Stimulated activated CD4-positive, alpha-beta T cell treated with anti-CD3 and anti-CD28 coated beads, TNF-alpha, amount 100 ng/mL, for 1 hour (primary cell): ENCODE measurements around the gene CCDC192.

Source experiments
- DNase-seq, 3 donors: peaks; one replicate each; pipeline ENCODE4 v3.0.0-alpha.2; 2020; ENCODE audit warnings: low read depth in 3 of 3, low spot score in 1 of 3

Gene CCDC192

DNA sequence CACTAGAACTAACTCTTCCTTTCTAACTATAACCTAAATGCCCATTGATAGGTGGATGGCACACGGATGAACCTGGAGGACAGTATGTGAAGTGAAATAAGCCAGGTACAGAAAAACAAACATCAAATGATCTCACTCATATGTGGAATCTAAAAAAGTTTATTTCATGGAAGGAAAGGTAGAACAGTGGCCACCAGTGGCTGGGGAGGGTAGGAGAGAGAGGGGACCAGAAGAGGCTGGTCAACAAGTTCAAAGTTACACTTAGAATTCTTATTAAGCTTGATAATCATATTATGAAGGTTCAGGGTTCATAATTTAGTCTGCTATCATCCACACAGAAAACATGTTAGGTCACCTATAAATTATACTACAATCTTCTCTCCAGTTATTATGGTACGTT lies 272.8 kb downstream of the CCDC192 start:
- DNase-seq, result no peak

DNA sequence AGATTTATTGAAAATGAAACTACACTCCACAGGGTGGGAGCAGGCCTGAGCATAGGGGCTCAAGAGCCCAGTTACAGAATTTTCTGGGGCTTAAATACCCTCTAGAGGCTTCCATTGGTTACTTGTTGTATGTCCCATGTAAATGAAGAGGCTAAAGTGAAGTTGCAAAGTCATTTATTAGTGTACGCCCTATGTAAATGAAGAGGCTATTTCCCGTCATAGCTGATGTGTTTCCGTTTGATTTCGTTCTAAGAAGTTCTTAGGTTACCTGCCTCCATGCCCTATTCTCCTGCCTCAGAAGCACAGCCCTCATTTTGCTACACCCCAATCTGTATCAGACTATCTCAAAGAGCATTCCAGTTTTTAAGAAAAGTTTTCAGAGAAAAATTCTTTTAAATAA lies 273.3 kb downstream of the CCDC192 start:
- DNase-seq, result no peak

GRCh38 chr5:127976991-127977717 lies 274.0 kb downstream of the CCDC192 start:
- DNase-seq, result no peak

- no peak for DNase-seq
These were observed 275.6 kb downstream of the CCDC192 start for GRCh38 chr5:127978738-127979300.

DNA sequence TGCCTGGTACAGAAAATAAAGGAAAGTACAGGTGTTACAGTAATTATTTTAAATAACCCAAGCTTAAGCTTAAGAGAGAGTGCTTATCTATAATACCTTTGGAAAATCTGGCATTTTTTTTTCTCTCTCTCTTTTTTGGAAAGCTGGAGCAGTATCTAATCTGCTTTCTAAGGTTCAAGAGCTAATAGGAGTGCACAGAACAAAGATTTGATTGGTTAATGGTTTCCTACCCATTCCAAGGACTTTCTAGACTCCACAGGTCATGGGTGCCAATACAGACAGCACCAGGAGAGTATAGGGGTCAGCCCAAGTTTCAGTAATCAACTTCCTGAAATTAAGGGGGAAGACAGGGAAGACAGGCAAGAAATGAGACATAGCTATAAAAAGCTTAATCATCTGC lies 276.3 kb downstream of the CCDC192 start:
- no peak for DNase-seq

GRCh38 chr5:127980843-127981242 lies 277.7 kb downstream of the CCDC192 start:
- no peak for DNase-seq

- DNase-seq, result no peak
These were observed 278.3 kb downstream of the CCDC192 start for GRCh38 chr5:127981498-127981897.

DNA sequence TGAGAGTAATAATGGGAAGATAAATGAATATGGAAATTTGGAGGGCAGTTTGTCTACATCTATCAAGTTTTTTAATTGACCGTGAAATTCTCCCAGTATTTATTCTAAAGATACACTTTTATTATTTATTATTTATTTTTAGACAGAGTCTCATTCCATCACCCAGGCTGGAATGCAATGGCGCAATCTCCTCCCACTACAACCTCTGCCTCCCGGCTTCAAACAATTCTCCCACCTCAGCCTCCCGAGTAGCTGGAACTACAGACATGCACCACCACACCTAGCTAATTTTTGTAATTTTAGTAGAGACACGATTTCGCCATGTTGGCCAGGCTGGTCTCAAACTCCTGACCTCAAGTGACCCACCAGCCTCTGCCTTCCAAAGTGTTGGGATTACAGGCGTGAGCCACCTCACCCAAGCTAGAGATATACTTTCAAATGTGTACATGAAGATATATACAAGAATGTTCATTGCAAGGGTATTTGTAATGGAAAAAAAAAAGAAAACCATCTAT lies 282.7 kb downstream of the CCDC192 start:
- DNase-seq, result no peak

DNA sequence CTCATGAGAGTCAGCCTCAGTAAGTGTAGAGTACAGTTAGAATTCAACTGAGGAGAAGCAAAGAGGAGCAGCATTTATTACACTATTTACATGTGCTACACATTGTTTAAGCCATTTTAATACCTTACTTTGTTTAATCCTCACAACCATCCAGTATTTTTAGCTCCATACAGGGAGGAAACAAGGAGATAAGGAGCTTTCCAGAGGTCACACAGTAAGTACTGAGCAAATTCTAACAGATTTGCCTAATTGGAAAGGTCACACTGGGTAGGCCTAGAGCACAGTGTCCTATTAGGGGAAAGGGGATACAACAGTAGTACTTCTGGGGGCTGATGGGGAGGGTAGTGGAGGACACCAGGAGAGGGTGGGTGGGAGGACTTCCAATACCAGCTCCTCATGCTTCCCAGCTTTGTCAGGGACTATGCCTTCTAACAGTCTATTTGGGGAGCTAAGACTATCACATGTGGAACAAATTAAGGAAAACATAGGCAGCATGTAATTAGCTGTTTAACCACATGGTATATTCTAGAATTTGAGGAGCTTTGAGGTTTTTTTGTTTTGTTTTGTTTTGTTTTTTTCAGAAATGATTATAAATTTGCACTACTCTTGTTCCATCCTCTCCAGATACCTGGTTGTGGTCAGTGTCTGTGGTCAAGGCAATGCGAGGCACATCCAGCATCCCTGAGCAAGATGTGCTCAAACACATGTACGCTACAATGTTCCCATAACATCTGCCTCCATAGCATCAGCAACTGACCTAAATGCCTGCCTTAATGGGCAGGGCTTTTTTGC lies 284.4 kb downstream of the CCDC192 start:
- no peak for DNase-seq

- DNase-seq, result no peak
These were observed 285.1 kb downstream of the CCDC192 start for GRCh38 chr5:127988146-127988760.
